HFF-Myc (cell line): ENCODE measurements around the gene CKAP2L.
"Not testable (repeated sequence)": the region's sequence is repeated elsewhere in the genome, so short reads cannot be mapped to it uniquely, and the experiment has no call there.

Source experiments
- DNase-seq: peaks from one replicate; pipeline ENCODE4 v3.0.0-alpha.2; 2011; ENCODE audit warnings: low read depth; ENCODE audit errors: extremely low read depth
- H3K4me3 ChIP-seq: replicated peaks from 2 replicates; pipeline ENCODE4 v1.5.1; 2011; ENCODE audit warnings: low read depth, mild to moderate bottlenecking, control low read depth, low read length
- CTCF ChIP-seq: IDR thresholded peaks from 2 replicates; pipeline ENCODE4 v1.5.1; 2012; ENCODE audit warnings: mild to moderate bottlenecking, low read depth, low read length, control low read depth; ENCODE audit errors: missing control alignments

The CKAP2L gene

GRCh38 chr2:112718863-112719370 is 45.5 kb downstream of the CKAP2L start:
- no peak for DNase-seq
- H3K4me3 ChIP-seq: no peak overlapping the region
- TF ChIP-seq CTCF: no peak

GRCh38 chr2:112716826-112717352 is 47.5 kb downstream of the CKAP2L start:
- H3K4me3 ChIP-seq, DNase-seq: not testable (repeated sequence)

GRCh38 chr2:112716094-112716493 is 48.3 kb downstream of the CKAP2L start:
- not testable (repeated sequence) for DNase-seq, H3K4me3 ChIP-seq

GRCh38 chr2:112714836-112715631 is 49.4 kb downstream of the CKAP2L start:
- no peak for DNase-seq
- no peak for TF ChIP-seq CTCF
- no peak overlapping the region for H3K4me3 ChIP-seq

GRCh38 chr2:112714331-112714730 is 50.1 kb downstream of the CKAP2L start:
- no peak for TF ChIP-seq CTCF
- no peak overlapping the region for H3K4me3 ChIP-seq
- no peak for DNase-seq

- no peak overlapping the region for H3K4me3 ChIP-seq
Observed at GRCh38 chr2:112713926-112714325, 50.5 kb downstream of the CKAP2L start.

GRCh38 chr2:112713585-112713925 is 50.9 kb downstream of the CKAP2L start:
- DNase-seq: no peak
- TF ChIP-seq CTCF: no peak

More at GRCh38 chr2:112713926-112714325, 50.5 kb downstream of the CKAP2L start:
- no peak for TF ChIP-seq CTCF
- DNase-seq: no peak

More at GRCh38 chr2:112713585-112713925, 50.9 kb downstream of the CKAP2L start:
- no peak overlapping the region for H3K4me3 ChIP-seq
